ENCODE measurements around the gene KCNN1.

DNA sequence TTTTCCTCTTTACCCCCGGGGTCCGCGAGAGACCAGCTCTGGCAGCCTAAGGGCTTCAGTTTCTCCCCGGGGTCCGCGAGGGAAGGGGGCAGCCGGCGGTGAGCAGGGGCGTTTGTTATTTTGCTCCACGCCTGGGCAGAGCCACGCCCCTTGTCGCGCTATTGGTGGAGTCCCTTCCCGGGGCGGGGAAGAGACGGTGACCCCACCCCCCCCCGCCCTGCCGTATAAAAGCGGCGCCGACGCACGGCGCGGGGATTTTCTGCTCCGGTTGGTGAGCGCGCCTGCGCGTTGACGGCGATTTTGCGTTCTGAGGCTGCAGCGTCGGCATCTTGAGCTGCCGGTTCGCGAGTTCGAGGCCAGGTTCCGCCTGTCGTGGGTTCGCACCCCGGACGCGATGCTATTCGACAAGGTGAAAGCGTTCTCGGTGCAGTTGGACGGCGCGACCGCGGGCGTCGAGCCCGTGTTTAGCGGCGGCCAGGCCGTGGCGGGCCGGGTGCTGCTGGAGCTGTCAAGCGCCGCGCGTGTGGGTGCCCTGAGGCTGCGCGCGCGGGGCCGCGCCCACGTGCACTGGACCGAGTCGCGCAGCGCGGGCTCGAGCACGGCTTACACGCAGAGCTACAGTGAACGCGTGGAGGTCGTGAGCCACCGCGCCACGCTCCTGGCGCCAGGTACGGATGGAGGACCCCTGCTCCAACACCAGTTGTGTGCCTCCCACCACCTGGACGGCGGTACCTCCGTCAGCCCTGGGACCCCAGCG, 41.2 kb downstream of the KCNN1 start, which contains the start of gene ARRDC2:
- TF ChIP-seq CTCF (IDR thresholded peaks at IDR 0.05) = no peak
- TF ChIP-seq EZH2phosphoT487 (IDR thresholded peaks at IDR 0.05) = no peak
